GM18909 (cell line): ENCODE results near the gene GZF1.
"Not testable (repeated sequence)": the region's sequence is repeated elsewhere in the genome, so short reads cannot be mapped to it uniquely, and the experiment has no call there.

ENCODE experiments used
- ATAC-seq: cut with Tn5 transposase; IDR thresholded peaks from one replicate; pipeline ENCODE4 v1.9.1; 2021; ENCODE audit warnings: mild to moderate bottlenecking; ENCODE audit not compliant: unreplicated experiment, poor library complexity

The GZF1 gene

DNA sequence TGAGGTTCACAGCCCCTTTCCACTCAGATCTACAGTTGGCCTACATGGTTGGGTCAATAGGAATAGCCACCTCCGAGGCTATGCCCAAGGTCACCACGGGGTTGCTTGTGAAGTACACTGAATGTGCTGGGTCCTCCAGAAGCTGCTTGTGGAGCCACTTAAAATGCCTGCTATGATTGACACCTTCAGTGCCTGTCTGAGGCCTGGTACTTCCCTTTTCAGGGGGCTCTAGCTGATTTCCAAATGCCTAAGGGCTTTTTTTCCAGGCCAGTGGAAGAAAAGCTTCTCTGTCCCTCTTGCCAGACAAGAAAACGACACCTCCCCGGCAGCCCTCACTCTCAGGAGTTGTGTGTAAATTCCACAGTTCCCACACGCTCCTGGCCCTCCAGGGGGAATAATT is 17.6 kb upstream of the GZF1 start:
- ATAC-seq = no peak

DNA sequence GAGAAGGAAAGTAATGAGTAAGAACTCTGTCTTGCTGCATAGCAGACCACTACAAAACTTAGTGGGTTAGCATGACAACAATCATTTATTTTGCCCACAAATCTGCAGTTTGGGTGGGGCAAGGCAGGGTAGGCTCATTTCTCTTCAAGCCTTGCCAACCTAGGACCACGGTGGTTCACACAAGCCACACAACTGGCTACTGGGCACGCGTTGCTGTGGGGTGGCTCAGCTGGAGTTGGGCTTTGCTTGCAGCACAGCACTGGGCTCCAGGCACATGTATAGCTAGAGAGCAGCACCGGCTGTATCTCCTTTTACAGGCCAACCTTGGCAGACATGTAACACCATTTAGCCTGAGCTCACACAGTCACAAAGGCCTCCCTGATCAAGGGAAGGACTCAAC is 16.0 kb upstream of the GZF1 start:
- ATAC-seq = no peak

DNA sequence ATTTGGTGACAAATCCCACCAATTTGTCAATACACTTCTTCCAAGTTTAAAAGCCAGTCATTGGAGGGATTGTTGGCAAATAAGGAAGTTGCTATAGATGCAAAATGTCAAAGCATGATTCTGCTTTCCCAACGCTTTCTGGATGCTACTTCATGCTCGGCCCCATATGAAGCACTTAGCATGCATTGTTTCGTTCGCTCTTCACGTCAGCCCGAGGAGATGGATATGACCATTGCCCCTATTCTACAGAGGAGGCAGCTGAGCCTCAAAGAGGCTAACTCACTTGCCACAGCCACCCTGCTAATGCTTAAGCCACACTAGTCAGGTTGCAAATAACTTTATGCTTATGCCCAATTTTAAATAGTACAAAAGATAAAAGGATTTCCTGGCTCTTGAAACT is 14.2 kb upstream of the GZF1 start:
- ATAC-seq = no peak

- ATAC-seq = not testable (repeated sequence)
These were observed 13.5 kb upstream of the GZF1 start for GRCh38 chr20:23348510-23348909.

DNA sequence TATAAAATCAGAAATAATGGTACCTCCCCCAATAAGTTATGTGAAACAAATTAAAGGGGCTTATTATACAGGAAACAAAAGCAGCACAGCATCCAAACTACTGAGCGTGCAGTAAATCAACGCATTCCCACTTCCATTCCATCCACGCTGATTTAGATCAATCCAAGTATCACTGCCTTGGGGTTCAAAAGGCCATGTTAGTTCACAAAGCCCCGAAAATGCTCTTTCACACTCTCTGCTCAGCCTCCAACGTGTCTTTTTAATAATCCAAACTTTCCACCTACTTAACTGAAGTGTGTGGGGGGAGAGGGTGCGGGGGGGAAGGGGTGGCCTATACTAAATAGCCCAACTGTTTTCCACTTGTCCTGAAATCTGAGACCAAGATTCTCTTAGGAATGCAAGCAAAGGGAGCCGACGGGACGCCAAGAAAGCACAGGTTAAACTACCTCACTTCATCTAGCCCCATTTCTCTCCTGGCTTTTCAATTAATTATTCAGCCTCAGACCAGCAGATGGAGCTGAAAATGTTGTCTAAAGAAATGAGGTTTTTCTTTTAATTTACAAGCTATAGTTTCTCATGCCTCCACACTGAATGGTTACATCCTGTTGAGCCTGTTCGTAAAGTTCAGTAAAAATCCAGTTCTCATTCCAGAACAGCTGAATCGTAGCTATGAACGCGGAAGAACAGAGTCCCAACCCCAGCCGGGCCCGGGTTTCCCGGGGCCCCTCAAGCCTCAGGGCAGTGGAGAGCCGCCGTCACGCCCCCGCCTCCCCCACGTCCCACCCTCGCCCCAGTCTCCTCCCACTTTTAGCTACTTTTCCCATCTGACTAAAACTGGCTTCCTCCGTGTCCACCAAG is 12.4 kb upstream of the GZF1 start:
- peak; percentile 44 for ATAC-seq

DNA sequence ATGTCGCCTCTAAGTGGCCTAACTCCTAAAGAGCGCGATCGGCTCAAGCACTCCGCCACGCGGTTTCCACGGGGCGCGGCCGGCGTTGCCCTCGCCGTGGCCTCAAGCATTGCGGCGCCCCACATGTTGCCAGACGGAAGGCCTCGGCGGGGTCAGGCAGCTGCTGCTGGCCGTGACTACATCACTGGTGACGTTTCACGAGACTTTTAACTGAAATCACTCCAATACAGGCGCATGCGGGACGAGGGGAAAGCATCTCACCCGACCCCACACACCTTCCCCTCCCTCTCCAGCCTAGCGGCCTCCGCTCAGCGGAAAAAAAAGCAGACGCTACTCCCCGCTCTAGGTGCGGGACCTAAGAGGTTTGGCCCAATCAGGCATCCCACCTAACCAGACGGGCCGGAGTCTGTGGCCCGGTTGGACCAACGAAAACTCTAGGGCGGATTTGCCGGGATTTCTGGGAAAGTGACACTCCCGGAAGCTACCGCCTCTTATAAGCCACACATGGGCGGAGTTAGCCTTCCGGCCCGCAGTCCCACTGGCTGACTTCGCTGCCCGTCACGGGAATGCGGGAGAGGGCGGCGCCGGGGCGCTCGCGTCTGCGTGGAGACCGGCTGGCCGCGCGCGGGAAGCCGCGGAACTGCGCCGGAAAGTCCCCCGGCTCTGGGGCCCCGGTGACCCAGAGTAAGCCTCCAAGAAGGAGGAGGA is 11.6 kb upstream of the GZF1 start, which contains the start of gene NXT1:
Gene NXT1 (plus strand): TSS at position 596 of the 708 bp plus-strand sequence. CDS start 3,251 bp downstream, outside the sequence.
- peak; percentile 86 for ATAC-seq

- ATAC-seq = peak; percentile 28
These were observed 10.8 kb upstream of the GZF1 start for GRCh38 chr20:23350904-23351838.

DNA sequence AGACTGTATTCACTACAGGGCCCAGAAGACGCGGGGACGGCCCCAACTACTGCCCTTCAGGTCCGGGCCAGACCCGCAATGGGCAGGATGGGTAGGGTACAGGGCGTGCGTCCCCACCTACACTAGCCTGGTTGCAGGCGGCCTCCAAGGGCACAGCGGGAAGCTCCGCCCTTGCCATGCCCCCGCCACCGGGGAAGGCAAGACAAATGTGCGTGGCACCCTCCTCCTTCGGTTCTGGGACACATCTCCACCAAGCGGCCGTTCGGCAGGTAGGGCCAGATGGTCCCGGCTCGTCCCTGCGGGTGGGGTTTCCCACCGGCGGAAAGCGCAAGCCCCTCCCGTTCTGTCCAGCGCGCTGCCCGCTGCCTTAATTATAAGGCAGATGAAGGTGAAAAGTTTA is 5.8 kb upstream of the GZF1 start:
- ATAC-seq = no peak

- ATAC-seq = peak; percentile 74
These were observed 4.0 kb upstream of the GZF1 start for GRCh38 chr20:23357767-23358562.

DNA sequence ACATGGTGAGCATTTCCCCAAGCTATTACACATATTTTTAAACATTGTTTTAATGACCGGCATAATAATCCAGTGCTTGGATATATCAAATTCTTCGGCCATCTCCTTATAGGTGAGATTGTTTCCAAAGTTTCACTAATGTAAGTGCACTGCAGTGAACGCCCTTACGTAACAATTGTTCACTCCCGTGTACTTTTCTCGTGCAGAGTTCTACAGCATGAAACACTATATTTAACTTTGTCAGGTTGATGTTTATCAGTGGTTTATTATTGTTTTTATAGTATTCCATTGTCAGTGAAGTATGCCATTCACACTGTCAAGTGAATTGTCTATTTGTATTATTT is 3.4 kb upstream of the GZF1 start:
- no peak for ATAC-seq

DNA sequence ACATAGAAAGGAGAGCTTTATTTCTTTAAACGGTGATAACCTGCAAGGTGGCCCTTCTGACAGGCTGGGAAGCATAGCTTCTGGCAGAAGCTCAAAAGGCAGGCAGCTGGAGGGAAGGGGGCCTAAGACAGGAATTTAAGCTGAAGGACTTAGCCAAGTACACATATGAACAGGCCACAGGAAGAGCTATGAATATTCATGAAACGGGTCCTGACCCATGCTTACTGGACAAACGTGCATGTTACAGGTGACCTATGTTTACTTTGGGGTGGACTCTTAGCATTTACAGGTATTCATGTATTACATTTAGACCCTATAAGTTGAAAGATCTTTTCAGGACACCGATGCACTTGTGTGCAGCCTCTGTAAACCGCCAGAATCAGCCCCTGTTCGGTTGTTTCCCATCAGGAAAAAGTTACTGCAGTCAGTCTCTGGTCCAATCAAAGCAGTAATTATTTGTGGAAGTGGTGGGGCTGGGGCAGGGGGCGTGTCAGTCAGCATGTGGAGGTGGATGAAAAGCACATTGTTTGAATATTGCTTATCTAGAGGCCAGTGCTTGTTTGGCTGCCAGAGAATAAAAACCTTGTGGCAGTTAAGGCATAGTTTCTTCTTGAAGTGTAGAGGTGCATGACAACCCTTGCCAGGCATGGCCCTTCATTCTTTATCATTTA is 2.9 kb upstream of the GZF1 start:
- ATAC-seq = no peak

GRCh38 chr20:23360531-23360930 is 1.5 kb upstream of the GZF1 start:
- ATAC-seq = no peak

DNA sequence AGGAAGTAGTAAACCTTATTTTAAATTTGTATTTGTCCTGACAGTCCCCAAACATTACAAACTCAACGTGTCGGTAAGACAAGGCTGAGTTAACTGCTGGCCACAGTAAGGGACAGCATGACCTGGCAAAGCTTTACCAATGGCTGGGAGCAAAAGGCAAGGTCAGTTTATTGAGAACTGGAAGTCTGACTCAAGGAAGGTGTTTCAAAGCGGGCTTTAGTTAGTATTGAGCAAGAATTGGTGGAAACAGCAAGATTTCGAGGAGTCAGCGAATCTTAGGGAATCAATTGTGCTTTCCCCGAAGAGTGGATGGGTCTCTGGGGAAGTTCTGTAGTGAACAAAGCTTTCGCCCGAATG is 885 bp upstream of the GZF1 start:
- no peak for ATAC-seq

GRCh38 chr20:23362392-23363256 is 642 bp downstream of the GZF1 start:
- ATAC-seq = no peak

DNA sequence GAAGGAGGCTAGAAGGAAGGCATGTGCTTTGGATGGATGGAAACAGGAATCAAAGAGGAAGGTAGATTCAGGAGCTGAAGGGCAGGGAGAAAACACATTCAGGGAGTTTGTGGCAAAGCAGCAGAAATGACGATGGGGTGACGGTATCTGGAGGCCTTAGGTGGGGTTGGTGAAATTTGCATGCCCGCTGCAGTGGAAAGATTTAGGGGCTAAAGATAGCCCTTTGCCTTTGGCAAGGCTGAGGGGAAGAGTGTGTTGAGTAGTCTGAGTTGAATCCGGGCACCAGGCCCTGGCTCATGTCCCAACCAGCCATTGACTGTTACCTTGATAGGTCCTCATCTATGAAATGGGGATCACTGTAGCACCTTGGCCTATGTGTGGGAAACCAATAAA is 1.3 kb downstream of the GZF1 start:
- no peak for ATAC-seq

GRCh38 chr20:23365390-23366165 is 3.6 kb downstream of the GZF1 start:
- no peak for ATAC-seq

DNA sequence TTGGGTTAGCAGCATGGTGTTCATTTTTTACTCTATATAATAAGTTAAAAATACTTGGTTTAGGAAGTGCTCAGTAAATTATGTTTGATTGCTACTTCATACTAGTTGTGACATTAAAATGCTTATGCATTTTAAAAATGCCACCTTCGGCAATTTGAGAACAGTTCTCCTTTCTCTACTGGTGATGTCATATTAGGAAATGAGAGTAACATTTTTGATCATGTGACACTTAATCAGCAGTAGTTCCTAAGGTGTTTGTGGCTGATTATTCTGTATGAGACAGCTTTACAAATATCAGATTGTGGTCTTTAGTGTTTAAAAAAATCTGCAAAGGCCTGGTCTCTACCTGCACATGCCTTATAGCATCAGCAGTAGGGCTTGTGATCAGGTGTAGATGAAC is 4.4 kb downstream of the GZF1 start:
- no peak for ATAC-seq

- ATAC-seq = no peak
These were observed 5.8 kb downstream of the GZF1 start for GRCh38 chr20:23367770-23368169.
